Measurements from ENCODE around the gene CEP57. TPM values are rescaled to one million over a fixed set of nuclear protein-coding genes. Genes with fewer than 3 reads are reported as not detected.

The CEP57 gene
- polyA plus RNA-seq, 3 donors: 13.1 to 24.9 (median 14.9) TPM

DNA sequence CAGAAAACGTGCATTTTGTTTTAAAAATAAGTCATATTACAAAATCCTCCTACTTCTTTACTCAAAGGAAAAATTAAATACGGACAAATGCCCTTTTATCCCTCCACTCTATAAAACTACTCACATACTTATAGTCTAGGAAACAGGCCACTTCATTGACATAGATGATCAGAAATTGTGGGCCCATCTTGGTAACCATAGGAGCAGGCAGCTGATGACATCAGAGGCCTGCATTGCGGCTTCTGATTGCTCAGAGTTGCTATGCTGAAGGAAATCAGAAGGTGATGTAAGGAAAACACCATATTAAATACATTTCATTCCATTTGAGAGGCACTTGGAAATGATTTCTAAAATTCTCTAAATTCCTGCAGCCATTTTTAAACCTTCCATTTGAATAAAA is 27.8 kb upstream of the CEP57 start:
- Histone ChIP-seq H3K79me2 (ENCODE audit: insufficient read depth, low read length) (no peaks in the 10 kb centered on the region), H2AFZ (ENCODE audit: insufficient read depth, low read depth, low read length, poor library complexity, severe bottlenecking) (no peak overlapping the region), H3K9ac (ENCODE audit: insufficient read depth, low read length, poor library complexity, severe bottlenecking) (no peak overlapping the region), H3K27ac (ENCODE audit: low read depth in 1 of 2, low read length in 2 of 2) (no peak overlapping the region), H3K27me3 (ENCODE audit: control insufficient read depth in 2 of 2, insufficient read depth in 2 of 2, low read length in 2 of 2) (no peaks in the 10 kb centered on the region), H3K9me3 (replicated peaks in 1 of 2; ENCODE audit: control insufficient read depth in 1 of 2, insufficient read depth in 1 of 2, low read length in 2 of 2) (no peaks in the 10 kb centered on the region), H4K20me1 (ENCODE audit: insufficient read depth, low read length) (no peaks in the 10 kb centered on the region), H3K36me3 (replicated peaks in 1 of 2; ENCODE audit: control insufficient read depth in 1 of 2, insufficient read depth in 2 of 2, low read length in 2 of 2) (no peaks in the 10 kb centered on the region), H3K4me1 (ENCODE audit: control insufficient read depth in 1 of 2, insufficient read depth in 2 of 2, low read length in 2 of 2) (peaks cover 11% of the 10 kb centered on the region in 2 donors), H3K4me3 (replicated peaks in 1 of 3; ENCODE audit: low read depth in 2 of 3, low read length in 3 of 3) (no peak overlapping the region), H3K4me2 (replicated peaks; ENCODE audit: extremely low read depth, low read length, poor library complexity, severe bottlenecking) (no peak overlapping the region)
- Mint-ChIP-seq H3K27ac (no peak overlapping the region), H3K36me3 (no peaks in the 10 kb centered on the region), H3K27me3 (ENCODE audit: low read depth in 3 of 3) (peaks cover 0 to 2% (median 1%) of the 10 kb centered on the region in 3 donors), H3K9me3 (no peaks in the 10 kb centered on the region), H3K4me1 (peaks cover 14% of the 10 kb centered on the region), H3K4me3 (no peak overlapping the region)
- TF ChIP-seq, protein P1, sequence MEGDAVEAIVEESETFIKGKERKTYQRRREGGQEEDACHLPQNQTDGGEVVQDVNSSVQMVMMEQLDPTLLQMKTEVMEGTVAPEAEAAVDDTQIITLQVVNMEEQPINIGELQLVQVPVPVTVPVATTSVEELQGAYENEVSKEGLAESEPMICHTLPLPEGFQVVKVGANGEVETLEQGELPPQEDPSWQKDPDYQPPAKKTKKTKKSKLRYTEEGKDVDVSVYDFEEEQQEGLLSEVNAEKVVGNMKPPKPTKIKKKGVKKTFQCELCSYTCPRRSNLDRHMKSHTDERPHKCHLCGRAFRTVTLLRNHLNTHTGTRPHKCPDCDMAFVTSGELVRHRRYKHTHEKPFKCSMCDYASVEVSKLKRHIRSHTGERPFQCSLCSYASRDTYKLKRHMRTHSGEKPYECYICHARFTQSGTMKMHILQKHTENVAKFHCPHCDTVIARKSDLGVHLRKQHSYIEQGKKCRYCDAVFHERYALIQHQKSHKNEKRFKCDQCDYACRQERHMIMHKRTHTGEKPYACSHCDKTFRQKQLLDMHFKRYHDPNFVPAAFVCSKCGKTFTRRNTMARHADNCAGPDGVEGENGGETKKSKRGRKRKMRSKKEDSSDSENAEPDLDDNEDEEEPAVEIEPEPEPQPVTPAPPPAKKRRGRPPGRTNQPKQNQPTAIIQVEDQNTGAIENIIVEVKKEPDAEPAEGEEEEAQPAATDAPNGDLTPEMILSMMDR (IDR thresholded peaks at IDR 0.05): no peak
- no peak for DNase-seq
- intact Hi-C loops (cut with micrococcal nuclease): loop anchor here (5.0 to 10.0 kb wide), 4 partner anchors 610 to 1138 kb away; partner anchors contain the start of genes ENDOD1 (in 1 of the 2) and SRSF8 (in 1 of the 2)
- WGBS (ENCODE audit: insufficient coverage): no CpG with 5 or more reads among the region's 3 CpGs

- intact Hi-C loops (cut with micrococcal nuclease): loop anchor here (2.0 to 10.0 kb wide), 5 partner anchors 612 to 1140 kb away; partner anchors contain the start of genes ENDOD1 (in 1 of the 2) and SRSF8 (in 1 of the 2)
- H4K20me1 ChIP-seq (ENCODE audit: insufficient read depth, low read length): no peaks in the 10 kb centered on the region
- no peak overlapping the region for H3K27ac Mint-ChIP-seq
- no peaks in the 10 kb centered on the region for H3K9me3 ChIP-seq (replicated peaks in 1 of 2; ENCODE audit: control insufficient read depth in 1 of 2, insufficient read depth in 1 of 2, low read length in 2 of 2)
- peaks cover 0 to 2% (median 1%) of the 10 kb centered on the region in 3 donors for H3K27me3 Mint-ChIP-seq (ENCODE audit: low read depth in 3 of 3)
- no peaks in the 10 kb centered on the region for H3K9me3 Mint-ChIP-seq
- no peak overlapping the region for H3K9ac ChIP-seq (ENCODE audit: insufficient read depth, low read length, poor library complexity, severe bottlenecking)
- H3K36me3 Mint-ChIP-seq: peaks cover 2 to 8% of the 10 kb centered on the region in 2 donors
- 83% methylated on average over 1 of the region's 4 CpGs for WGBS (ENCODE audit: insufficient coverage)
- H3K4me3 ChIP-seq (replicated peaks in 1 of 3; ENCODE audit: low read depth in 2 of 3, low read length in 3 of 3): no peak overlapping the region
- H3K4me2 ChIP-seq (replicated peaks; ENCODE audit: extremely low read depth, low read length, poor library complexity, severe bottlenecking): no peak overlapping the region
- no peaks in the 10 kb centered on the region for H3K79me2 ChIP-seq (ENCODE audit: insufficient read depth, low read length)
- H3K4me1 Mint-ChIP-seq: peaks cover 17% of the 10 kb centered on the region
- TF ChIP-seq, protein P1 (IDR thresholded peaks at IDR 0.05): peak; percentile 82
- H3K27ac ChIP-seq (ENCODE audit: low read depth in 1 of 2, low read length in 2 of 2): no peak overlapping the region
- H2AFZ ChIP-seq (ENCODE audit: insufficient read depth, low read depth, low read length, poor library complexity, severe bottlenecking): no peak overlapping the region
- no peaks in the 10 kb centered on the region for H3K27me3 ChIP-seq (ENCODE audit: control insufficient read depth in 2 of 2, insufficient read depth in 2 of 2, low read length in 2 of 2)
- H3K36me3 ChIP-seq (replicated peaks in 1 of 2; ENCODE audit: control insufficient read depth in 1 of 2, insufficient read depth in 2 of 2, low read length in 2 of 2): peaks cover 0 to 12% of the 10 kb centered on the region in 2 donors
- H3K4me1 ChIP-seq (ENCODE audit: control insufficient read depth in 1 of 2, insufficient read depth in 2 of 2, low read length in 2 of 2): peaks cover 16 to 19% of the 10 kb centered on the region in 2 donors
- DNase-seq: peak; percentile 27 to 55 (median 42)
- H3K4me3 Mint-ChIP-seq: no peak overlapping the region
Observed at GRCh38 chr11:95764267-95764898, 25.9 kb upstream of the CEP57 start.

All from CD14-positive monocyte (primary cell).